HPDE6-E6E7 (cell line): ENCODE results near the gene CDK12.

ENCODE experiments used
- DNase-seq: peaks from one replicate; pipeline ENCODE4 v3.0.0; 2011; ENCODE audit warnings: missing footprints; ENCODE audit errors: extremely low spot score

Gene CDK12

DNA sequence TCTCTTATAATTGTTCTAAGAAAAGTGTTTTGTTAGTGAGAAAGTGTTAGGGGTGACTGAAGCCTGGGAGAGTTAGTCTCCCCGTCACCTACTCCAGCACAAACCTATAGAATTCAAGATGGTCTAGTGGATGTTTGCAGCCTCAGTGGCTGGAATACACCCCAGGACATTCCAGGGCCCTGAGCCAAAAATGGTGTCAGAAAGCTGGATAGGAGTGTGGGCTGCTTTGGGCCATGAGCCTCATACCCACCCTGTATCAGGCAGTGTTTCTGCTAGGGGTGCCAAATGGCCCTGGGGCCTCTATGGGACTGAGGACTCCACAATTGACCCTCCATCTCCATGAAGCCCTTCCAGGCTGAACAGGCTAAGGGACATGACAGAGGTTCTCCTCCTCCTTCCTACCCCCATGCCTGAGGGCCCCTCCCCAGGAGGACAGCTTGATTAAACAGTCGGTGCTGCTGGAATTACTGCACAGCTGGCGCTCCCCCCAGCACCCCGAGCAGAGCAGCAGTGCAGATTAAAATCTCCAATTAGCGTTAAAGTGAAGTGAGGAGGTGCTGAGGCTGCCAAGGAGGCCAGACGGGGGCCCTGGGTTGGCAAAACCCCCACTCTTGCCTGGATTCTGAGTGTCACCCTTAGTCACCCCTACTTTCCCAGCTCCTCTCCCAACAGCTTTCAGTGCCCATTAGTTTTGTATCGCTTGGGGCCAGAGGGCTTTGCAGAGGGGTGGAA, 87.4 kb downstream of the CDK12 start:
- DNase-seq: no peak

DNA sequence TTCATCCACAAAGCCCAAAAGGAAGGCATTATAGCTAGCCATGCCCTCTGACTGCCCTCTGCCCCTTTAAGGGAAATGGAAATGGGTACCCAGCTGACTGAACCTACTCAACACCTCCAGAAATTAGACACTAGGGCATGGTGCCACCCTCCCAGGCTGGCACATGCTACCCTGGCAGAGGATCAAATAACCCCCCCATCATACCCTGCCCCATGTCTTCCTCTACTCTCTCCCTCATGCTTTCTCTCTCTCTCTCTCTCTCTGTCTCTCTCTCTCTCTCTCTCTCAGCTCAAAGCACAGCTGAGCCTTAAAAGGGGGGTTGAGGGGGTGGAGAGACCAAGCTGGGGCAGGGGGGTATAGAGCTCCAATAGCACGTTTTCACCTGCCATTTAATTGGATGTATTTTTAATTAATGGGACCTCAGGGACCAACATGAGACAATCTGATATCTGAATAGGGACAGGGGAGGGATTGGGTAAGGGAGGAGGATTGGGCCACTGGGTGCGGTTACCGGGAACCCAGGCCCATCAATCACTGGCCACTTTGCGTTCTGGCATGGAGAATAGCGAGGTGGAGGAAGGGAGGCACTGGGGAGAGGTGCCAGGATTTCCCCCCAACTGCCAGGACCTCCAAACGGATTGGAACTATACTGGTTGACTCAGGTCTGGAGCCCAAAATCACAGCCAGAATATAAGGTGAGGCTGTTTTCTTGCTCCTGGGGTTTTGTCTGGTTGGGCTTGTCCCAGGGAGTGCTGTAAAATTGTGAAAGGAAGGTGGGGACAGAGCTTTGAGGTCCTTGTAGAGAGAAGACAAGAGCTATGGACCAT, 88.7 kb downstream of the CDK12 start:
- DNase-seq: no peak

DNA sequence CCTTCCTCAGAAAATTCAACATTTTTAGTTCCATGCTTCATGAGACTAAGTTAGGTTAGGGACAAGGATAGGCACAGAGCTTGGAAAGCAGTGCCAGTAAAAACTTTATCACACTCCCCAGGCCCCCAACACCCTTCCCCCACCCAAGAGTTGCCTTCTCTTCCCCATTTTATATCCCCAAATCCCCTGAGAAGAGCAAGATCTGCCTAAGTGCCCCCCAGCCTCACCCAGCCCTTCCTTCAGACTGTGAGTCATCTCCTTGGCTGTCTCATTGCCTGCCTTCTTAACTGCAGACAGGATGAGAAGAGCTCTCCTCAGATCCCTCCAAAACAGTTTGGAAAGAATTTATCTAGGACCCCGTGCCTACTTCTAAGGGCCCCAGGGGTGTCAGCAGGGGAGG, 90.6 kb downstream of the CDK12 start:
- no peak for DNase-seq

DNA sequence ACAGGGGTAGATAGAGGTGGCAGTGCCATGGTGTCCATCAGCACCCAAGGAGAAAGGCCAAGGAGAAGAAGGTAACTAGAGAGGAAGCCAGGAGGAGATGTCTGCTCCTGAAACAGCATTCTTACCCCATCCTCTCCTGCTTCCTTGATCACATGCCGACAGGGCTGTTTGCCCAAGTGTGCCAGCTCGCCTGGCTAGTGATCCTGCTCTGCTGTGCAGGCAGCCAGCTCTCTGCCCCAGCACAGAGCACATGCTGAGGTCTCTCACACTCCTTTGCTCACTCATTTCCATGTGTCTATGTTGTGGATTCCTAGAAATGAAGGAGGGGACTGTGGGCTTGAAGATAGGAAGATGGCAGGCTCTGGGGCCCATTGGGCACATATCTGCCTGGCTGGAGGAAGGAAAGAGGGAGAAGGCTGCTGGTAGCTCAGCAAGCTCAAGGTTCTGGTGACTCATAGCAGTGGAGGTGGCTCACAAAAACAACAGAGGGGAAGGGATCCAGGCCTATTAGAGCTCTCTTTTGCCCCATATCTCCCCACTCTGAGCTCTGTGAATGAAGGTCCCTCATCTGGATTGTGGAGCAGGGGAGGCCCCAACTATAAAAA, 92.2 kb downstream of the CDK12 start:
- DNase-seq: peak; percentile 38

DNA sequence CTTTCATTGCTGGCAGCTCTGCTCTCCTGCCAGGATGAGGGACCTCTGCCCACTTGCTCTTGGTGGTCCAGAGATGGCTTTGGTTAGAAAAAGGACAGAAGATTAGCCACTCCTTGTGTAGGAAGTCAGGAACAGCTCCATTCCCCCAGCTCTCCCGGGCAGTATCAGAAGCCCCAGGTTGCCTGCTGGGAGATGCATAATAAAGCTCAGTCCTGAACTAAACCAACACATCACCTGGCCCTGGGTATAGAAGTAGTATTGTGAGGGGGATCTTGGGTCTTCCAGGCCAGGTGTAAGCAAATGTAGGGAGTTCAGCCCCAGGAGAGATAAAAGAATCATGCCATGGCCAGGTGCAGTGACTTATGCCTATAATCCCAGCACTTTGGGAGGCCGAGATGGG, 94.1 kb downstream of the CDK12 start:
- no peak for DNase-seq

DNA sequence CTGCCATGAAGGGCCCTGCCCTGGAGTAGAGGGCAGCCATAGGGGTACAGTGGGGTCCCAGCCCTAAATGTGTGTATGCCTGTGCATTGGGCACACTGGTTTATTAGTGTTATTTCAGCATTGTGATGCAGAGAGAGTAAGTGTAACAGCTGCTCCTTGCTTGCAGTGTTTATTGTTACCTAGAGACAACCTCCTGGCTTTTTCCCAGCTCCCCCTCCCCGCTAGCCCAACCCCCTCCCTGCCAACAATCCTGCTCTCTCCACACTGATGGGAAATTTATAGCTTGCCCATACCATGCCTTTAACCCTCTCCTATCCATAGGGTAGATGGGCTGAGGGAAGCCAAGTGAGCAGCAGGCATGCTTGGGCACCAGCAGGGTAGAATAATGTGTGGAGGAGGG, 95.1 kb downstream of the CDK12 start:
- DNase-seq: no peak

DNA sequence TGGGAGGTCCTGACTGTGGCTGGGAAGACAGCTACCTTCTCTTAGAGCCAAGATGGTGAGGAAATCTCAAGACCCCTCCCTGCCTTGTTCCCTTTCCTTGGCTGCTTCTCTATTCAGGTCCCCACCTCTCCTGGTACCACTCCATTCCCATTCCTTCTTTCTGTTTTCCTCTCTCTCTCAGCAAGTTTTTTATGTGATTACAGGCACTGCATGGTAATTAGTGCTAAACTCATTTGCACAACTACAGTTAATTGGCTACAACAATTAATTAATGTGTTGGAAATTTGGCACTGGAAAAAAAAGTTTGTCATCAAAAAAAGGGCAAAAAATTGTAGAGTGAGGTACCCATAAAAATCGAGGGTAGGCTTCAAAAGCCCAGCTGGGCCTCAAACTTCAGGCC, 101.1 kb downstream of the CDK12 start:
- no peak for DNase-seq

DNA sequence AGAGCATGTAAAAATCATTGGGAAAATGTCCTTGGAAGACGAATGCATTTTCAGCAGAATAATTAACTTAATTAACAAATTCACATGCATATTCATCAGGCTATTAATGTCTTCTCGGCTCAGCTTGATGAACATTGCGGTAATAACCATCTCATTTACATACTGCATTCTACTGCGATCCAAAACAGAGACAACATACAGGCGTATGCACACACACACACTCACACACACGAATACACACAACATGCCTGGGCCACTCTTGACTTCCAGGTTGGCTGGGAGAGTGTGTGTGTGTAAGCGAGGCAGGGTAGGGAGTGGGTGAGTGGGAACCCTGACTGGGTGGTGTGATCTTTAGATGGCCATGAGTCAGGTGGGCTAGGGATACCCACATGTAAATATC, 101.7 kb downstream of the CDK12 start:
- DNase-seq: no peak

DNA sequence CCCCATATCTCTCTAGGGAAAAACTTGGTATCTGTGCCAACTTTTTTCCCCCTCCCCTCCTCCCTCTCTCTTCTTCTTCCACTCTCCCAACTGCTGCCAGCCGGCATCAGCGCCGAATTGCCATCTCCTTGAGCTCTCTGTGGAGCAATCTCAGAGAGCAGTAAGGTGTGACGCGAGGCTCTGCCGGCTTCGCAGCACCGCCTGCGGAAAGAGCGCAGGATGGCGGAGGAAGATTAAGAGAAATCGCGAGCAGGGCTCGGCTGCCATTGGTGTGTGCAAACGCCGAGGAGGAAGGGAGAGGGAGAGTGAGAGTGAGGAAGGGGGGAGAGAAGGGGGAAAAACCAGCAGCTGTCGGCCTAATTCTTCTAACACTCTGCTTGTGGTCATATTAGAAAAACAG, 102.2 kb downstream of the CDK12 start:
- DNase-seq: no peak

DNA sequence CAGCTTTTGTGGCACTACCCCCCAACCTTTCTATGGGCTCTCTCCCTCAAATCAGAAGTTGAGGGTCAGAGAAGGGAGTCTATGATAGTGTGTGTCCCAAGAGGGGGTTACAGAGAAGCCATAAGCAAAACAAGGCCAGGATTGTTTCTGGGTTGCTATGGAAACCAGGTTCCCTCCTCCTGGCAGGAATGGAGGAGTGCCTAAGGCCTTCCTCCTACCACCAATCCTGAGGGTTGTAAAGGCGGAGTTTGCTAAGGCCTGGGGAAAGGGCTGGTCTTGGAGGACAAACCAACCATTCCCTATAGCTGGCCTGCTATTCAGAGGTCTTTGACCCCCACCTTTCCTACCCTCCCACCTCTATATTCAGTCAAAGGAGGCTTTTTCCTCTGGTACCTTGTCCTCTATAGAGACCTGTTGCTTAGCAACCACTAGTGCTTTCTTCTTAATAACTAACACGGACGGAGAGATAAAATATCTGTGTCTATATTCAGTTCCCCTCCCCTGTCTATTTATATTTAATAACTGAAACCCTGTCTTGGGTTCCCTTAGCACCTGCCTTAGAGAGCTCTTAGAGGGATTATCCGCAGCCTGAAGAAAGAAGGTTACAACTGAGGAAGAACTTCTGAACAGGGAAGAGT, 103.0 kb downstream of the CDK12 start:
- no peak for DNase-seq

DNA sequence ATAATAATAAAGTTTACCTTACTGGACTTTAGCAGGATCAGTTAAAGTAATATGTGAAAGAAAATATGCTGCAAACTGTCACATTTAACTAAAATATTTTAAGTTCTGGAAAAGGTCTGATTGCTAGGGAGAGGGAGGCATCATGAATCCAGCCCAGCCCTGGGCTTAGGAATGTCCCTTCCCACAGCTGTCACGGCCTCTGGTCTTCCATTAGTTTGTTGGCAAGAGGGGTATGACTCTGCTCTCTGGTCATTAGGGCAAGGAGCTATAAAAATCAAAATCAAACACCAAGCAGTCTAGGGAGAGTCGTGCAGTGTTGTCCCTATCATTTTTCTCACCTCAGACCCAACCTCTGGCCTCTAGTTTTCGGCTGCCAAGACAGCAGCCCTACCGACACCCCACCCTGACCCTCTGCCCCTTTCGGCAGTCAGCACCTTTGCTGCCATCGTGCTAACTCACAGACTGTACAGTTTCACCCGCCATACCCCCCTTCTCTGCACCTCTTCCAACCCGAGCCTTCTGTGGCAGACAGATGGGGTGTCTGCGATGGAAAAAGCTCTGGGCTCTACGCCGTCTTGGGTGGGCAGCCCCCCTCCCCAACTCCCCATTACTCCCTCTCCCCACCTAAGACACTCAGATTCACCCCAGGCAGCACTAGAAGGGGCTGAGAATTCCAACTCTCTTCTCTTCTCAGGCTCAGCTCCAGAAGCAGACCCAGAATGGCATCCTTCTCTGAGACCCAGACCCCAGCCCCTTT, 105.0 kb downstream of the CDK12 start:
- no peak for DNase-seq

DNA sequence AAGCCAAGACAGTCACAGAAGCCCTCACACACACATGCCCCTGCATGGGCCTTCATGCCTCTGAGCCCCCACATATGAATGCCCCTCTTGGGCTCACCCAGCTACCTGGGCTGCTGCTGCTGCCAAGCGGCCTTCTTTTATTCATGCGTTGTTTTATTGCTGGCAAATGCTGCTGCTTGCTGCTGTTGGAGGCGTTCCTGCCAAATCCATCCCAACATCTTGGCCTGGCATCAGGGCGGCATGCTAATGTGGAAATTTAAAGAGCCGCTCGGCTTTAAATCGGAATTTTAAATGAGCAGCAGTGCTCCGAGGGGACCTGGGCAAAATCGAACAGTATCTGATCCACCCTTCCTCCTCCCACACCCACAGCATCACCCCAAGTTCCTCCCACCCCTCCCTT, 107.4 kb downstream of the CDK12 start:
- DNase-seq: no peak

DNA sequence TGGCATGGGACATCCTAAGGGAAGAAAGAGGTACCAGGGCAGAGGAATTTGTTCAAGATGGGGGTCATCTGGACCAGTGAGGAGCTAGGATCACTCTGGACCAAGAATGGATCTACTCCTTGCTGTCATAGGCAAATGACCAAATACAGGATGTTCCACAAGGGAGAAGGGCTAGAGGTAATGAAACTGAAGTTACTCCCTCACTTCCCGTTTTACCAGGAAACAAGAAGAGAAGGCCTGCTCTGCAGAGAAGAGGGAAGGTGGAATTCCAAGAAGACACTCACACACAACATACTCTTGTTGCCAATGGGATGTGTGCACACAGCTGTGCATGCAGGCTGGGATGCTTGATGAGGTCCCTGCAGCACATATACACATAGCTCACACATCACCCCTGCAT, 107.8 kb downstream of the CDK12 start:
- no peak for DNase-seq

DNA sequence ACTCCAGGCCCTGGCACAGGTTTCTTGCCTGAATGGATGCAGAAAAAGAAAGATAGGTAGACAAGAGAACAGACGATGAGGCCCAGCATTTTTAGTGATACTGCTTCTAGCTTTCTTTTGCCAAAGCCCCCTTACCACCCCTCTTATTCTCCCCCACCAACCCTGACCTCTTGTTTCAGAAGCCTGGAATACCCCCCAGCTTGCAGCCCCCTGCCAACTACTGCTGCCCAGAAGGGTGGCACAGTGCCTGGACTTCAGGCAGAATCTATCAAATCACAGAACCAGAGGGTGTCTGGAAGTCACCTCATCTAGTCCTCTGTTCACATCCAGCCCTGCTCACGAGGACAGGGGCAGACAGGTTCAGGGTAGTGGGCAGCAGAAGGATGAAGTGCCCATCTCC, 110.8 kb downstream of the CDK12 start:
- DNase-seq: no peak

DNA sequence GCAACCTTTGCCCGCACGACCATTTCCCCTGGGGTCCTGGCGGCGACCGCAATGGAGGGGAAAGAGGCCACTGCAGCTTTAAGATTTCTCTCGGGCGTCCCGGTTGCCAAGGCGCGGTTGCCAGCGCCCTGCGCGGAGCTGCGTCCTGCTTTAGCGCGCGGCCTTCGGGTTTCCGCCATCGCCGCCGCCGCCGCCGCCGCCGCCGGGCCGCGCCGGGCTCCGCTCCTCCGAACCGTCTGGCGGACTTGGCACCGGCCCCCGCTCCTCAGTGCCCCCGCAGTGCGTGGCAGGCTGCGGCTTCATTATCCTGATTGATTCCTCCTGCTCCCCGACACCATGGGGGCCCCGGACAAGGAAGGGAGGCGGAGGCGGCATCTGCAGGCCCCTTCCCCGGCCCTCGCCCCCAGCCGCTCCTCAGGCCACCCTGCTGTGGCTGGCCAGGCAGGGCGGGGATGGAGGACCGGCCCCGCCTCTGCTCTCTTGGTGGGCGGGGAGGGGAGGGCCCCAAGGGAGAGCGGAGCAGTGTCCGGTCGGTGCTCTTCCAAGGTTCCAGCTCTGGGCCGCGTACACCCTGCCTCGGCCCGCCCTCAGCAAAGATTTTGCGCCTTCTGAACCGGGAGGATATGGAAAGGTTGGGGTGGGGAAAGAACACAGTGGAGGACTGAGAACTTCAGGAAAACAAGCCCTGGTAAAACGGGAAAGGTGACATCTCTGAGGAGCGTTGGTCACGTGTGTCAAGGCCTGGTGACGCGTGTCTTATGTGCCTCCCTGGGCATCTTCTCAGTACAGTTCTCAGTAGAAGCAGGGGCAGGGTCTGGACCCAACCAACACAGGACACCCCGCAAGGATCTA, 112.4 kb downstream of the CDK12 start:
- DNase-seq: peak; percentile 66

DNA sequence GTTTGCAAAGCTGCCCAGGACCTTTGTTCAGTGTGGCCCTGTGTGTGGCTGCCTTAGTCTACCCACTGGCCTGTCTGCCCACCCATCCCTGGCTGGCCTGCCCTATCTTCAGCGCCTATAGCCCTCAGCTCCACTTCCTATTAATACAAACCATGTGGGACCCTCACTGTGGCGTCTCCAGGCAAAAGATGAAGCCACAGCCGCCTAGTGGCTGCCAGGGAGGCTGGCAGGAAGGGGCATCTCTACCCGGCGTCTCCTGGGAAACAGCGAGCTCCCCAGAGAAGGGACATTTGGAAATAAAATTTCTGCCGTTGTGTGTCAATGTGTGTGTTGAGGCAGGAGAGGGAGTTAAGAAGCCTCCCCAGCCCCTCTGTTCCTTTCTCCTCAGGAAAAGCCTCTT, 114.9 kb downstream of the CDK12 start:
- peak; percentile 29 for DNase-seq

DNA sequence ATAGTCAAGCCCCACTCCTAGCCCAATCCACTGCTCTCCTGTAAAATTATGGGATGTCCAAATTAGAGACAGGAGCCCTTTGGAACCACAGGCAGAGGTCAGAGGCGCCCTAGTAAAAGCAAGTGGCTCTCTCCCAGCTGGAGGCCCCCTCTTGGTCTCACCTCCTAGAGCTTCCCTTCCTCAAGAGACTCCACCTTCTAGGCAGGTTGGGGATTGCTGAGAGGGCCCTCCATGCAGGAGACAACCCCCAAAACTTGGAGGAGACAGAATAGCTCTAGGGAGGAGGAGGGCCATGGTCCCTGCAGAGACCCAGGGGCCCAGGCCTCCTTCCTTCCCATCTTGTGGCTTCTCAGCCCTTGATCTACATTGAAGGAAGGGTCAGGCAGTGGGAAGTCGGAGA, 117.0 kb downstream of the CDK12 start:
- no peak for DNase-seq

DNA sequence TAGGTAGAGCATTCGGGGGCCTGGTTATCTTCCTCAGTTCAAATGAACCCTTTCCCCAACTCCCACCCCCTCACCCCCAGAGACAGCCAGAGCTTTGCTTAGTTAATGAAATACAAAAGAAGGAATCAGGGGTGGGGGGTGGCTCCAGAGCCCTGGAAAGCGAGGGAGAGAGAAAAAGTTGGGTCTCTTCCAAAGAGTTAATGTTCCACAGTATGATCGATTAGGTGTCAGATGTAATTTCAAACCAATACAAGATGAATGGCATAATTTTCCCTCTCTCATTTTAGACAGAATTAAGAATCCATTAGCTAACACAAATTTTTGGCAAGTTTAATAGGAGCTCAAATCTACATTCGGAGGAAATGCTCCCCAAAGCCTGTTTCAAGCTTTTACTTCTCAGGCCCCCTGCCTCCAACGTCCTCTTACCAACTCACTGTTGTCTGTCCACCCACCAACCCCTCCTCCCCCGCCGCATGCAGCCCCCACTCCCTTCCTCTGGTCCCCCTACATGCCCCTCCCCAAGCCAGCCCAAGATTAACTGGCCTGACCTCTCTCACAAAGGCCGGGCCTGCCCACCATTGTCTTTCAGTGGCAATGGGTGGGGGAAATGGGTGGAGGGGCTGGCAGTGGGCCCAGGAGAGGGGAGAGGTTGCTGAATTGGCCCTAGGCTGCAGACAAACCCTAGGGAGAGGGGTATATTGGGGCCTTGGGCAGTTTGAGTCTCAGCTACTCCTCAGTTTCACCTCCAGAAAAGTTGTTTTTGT, 118.2 kb downstream of the CDK12 start:
- DNase-seq: no peak

DNA sequence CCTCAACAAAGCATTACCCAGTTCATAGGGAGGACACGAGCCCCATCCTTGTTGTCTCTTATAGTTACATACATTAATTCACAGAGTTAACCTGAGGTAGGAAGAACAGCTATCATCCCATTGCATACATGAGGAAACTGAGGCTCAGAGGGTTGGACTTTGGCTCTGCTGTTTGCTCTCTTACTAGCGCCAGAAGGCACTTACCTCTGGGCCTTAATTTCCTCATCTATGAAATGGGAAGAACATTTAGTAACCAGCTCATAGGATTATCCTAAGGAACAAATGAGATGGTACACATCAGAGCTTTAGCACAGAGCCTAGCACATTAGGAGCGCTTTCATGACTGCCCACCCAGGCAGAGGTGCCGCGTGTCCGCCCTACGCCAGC, 118.8 kb downstream of the CDK12 start:
- DNase-seq: no peak
